Osteoblast (primary cell): ENCODE measurements around the gene BNIP3. TPM values are rescaled to one million over a fixed set of nuclear protein-coding genes. Genes with fewer than 3 reads are reported as not detected.
A peak's percentile ranks its signal among the peaks of the same experiment; 100 is the strongest.

Experiments used
- DNase-seq: peaks from one replicate; pipeline ENCODE4 v3.0.0; 2011; ENCODE audit warnings: low spot score, mixed read lengths; ENCODE audit not compliant: insufficient read length; ENCODE audit errors: missing footprints
- H2AFZ ChIP-seq: 2 replicates; pipeline ENCODE4 v1.6.0; 2011; ENCODE audit warnings: mild to moderate bottlenecking, low read length
- H3K27ac ChIP-seq: 2 replicates; pipeline ENCODE4 v1.5.1; 2011; ENCODE audit warnings: mild to moderate bottlenecking, low read depth, low read length, moderate library complexity
- H3K27me3 ChIP-seq: 2 replicates; pipeline ENCODE4 v1.6.0; 2012; ENCODE audit warnings: mild to moderate bottlenecking, control low read depth, inconsistent platforms, low read length, moderate library complexity; ENCODE audit not compliant: insufficient read depth
- H3K36me3 ChIP-seq: 2 replicates; pipeline ENCODE4 v1.5.1; 2011; ENCODE audit warnings: mild to moderate bottlenecking, low read length, control low read depth, moderate library complexity; ENCODE audit not compliant: insufficient read depth
- H3K4me1 ChIP-seq: 2 replicates; pipeline ENCODE4 v1.5.1; 2011; ENCODE audit warnings: mild to moderate bottlenecking, low read length, control low read depth, moderate library complexity; ENCODE audit not compliant: insufficient read depth
- H3K4me2 ChIP-seq: 2 replicates; pipeline ENCODE4 v1.6.0; 2011; ENCODE audit warnings: mild to moderate bottlenecking, low read length; ENCODE audit not compliant: insufficient read depth
- H3K4me3 ChIP-seq: fragments of 200-600 bp; sonication (generic); 3 replicates; pipeline ENCODE4 v1.5.1; 2012; ENCODE audit warnings: mild to moderate bottlenecking, low read length, inconsistent platforms; ENCODE audit not compliant: insufficient read depth
- H3K79me2 ChIP-seq: 2 replicates; pipeline ENCODE4 v1.6.0; 2012; ENCODE audit warnings: mild to moderate bottlenecking, low read length, control low read depth, inconsistent platforms; ENCODE audit not compliant: insufficient read depth
- H3K9me3 ChIP-seq: 2 replicates; pipeline ENCODE4 v1.5.1; 2011; ENCODE audit warnings: low read depth, low read length, control low read depth
- H4K20me1 ChIP-seq: 2 replicates; pipeline ENCODE4 v1.6.0; 2012; ENCODE audit warnings: mild to moderate bottlenecking, low read length, control low read depth; ENCODE audit not compliant: insufficient read depth
- total RNA-seq: library from RNA; depleted of rRNA; stranded (reverse); fragments of >200 nt; gene quantifications from 2 replicates; pipeline ENCODE4 v1.2.3, GENCODE V29; 2012
- TF ChIP-seq, protein P1 (sequence below): IDR thresholded peaks from 2 replicates; pipeline ENCODE4 v1.5.1; 2011; ENCODE audit warnings: mild to moderate bottlenecking, low read depth, low read length, moderate library complexity; ENCODE audit errors: extremely low read depth

The BNIP3 gene
- total RNA-seq, 1 donor, result 112 TPM

DNA sequence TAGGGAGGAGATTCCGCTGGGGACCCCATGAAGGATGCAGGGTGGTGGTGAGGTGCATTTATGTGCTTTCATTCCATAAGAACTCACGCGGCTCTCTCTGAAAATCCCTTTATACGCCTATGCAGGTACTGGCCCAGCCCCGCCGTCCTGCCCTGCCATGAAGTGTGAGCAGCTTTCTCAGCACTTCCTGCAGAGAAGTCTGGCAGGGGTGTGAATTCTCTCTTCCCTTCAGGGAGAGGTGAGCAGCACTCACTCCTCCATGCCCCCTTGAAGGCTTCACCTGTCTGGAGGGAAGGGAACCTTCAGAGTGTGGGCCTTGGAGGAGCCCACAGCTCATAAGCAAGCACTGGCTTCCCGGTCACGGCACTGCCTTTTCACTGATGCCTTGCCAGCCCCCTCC lies 47.0 kb downstream of the BNIP3 start:
- H3K27ac ChIP-seq, result no peak overlapping the region
- peaks cover 6% of the 10 kb centered on the region for H4K20me1 ChIP-seq
- TF ChIP-seq, protein P1, sequence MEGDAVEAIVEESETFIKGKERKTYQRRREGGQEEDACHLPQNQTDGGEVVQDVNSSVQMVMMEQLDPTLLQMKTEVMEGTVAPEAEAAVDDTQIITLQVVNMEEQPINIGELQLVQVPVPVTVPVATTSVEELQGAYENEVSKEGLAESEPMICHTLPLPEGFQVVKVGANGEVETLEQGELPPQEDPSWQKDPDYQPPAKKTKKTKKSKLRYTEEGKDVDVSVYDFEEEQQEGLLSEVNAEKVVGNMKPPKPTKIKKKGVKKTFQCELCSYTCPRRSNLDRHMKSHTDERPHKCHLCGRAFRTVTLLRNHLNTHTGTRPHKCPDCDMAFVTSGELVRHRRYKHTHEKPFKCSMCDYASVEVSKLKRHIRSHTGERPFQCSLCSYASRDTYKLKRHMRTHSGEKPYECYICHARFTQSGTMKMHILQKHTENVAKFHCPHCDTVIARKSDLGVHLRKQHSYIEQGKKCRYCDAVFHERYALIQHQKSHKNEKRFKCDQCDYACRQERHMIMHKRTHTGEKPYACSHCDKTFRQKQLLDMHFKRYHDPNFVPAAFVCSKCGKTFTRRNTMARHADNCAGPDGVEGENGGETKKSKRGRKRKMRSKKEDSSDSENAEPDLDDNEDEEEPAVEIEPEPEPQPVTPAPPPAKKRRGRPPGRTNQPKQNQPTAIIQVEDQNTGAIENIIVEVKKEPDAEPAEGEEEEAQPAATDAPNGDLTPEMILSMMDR, result no peak

DNA sequence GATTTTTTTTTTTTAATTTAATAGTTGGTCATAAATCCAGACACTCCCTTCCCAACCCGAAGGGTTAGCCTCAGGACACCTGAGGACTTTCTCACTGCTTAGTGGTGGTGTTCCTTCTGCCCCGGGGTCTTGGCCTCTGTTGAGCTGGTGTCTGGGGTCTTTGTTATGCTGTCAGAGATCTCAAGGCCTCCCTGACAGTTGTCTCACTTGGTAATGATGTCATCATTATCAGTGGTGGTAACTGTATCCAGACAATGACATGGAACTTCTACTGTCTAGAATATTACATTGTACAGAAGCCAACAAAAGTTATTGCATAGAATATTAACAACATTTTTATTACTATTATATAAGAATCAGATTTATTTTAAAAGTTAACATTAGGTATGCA lies 48.0 kb downstream of the BNIP3 start:
- Histone ChIP-seq H2AFZ (no peak overlapping the region), H3K27ac (peak overlapping the region; percentile 3), H4K20me1 (peaks cover 6% of the 10 kb centered on the region), H3K4me3 (no peak overlapping the region), H3K4me2 (no peak overlapping the region), H3K36me3 (peaks cover 31% of the 10 kb centered on the region), H3K27me3 (no peaks in the 10 kb centered on the region), H3K9me3 (no peaks in the 10 kb centered on the region), H3K4me1 (peaks cover 29% of the 10 kb centered on the region), H3K79me2 (peaks cover 95% of the 10 kb centered on the region)
- DNase-seq, result no peak
- TF ChIP-seq, protein P1, result no peak

More for the DNA sequence above, 47.0 kb downstream of the BNIP3 start:
- H3K36me3 ChIP-seq, result peaks cover 33% of the 10 kb centered on the region
- no peak overlapping the region for H2AFZ ChIP-seq
- no peak for DNase-seq
- no peak overlapping the region for H3K4me2 ChIP-seq
- no peaks in the 10 kb centered on the region for H3K9me3 ChIP-seq
- peaks cover 19% of the 10 kb centered on the region for H3K4me1 ChIP-seq
- H3K79me2 ChIP-seq, result peaks cover 90% of the 10 kb centered on the region
- no peak overlapping the region for H3K4me3 ChIP-seq
- H3K27me3 ChIP-seq, result no peaks in the 10 kb centered on the region

DNA sequence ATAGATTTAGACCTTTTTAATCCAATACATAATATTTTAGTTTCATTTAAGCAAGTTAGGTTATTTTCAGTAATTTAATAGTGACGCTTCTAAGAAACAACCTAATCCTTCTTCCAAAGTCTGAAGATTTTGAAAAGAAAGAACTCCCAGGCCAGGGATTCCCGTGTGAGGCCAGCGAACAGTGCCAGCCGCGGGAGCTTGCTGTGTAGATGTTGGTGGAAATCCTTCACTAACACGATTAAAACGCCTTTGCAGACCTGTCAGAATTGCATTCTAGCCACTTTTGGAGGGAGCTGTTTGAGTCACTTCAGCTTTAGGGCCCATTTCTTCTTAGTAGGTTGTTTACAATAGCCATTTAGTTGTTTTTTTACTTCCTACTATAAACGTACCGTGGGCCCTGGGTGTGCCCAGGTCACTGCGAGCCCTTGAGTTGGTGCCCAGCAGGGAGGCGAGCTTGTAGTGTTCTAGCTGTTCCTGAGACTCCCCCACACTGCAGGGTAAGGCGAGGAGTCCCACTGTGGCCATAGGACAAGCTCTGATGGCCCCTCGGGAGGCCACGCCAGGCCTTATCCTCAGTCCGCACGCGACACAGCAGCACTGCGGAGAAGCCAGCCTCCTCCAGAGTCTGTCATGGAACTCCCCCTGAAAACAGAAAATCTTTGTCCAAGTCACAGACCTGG lies 48.6 kb downstream of the BNIP3 start:
- H3K4me3 ChIP-seq, result no peak overlapping the region
- H3K4me2 ChIP-seq, result peak overlapping the region; percentile 37
- peaks cover 26% of the 10 kb centered on the region for H3K36me3 ChIP-seq
- no peak overlapping the region for H2AFZ ChIP-seq
- TF ChIP-seq, protein P1, result no peak
- no peaks in the 10 kb centered on the region for H3K27me3 ChIP-seq
- H3K27ac ChIP-seq, result peak overlapping the region; percentile 3
- DNase-seq, result no peak
- H4K20me1 ChIP-seq, result peaks cover 6% of the 10 kb centered on the region
- peaks cover 91% of the 10 kb centered on the region for H3K79me2 ChIP-seq
- peaks cover 34% of the 10 kb centered on the region for H3K4me1 ChIP-seq
- H3K9me3 ChIP-seq, result no peaks in the 10 kb centered on the region

DNA sequence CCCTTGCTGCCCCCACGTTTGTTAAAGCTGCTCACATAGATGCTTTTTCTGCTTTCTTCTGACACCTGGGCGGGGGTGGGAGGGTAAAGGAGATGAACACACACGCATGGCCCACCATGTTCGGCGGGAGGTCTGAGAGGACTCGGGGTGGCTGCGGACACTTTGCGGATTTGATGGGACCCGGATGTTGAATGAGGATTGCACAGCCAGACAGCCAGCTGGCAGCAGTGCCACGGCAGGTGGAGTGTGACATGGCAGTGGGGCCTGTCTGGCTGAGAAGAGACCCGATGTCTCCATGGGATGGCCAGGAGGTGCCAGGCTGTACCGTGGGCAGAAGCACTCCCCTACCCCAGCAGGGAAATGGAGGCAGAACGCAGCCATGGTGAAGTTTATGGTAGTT lies 49.7 kb downstream of the BNIP3 start:
- H4K20me1 ChIP-seq, result peaks cover 3% of the 10 kb centered on the region
- DNase-seq, result no peak
- H3K27ac ChIP-seq, result peak overlapping the region; percentile 26
- H2AFZ ChIP-seq, result no peak overlapping the region
- TF ChIP-seq, protein P1, result no peak
- no peak overlapping the region for H3K4me3 ChIP-seq
- H3K4me1 ChIP-seq, result peaks cover 40% of the 10 kb centered on the region
- no peaks in the 10 kb centered on the region for H3K9me3 ChIP-seq
- peaks cover 92% of the 10 kb centered on the region for H3K79me2 ChIP-seq
- H3K27me3 ChIP-seq, result no peaks in the 10 kb centered on the region
- H3K4me2 ChIP-seq, result no peak overlapping the region
- H3K36me3 ChIP-seq, result peaks cover 18% of the 10 kb centered on the region
